Keratinocyte (primary cell): ENCODE data around the gene LACTB. TPM values are rescaled to one million over a fixed set of nuclear protein-coding genes. Genes with fewer than 3 reads are reported as not detected.

ENCODE experiments used
- DNase-seq: peaks from one replicate; pipeline ENCODE4 v3.0.0-alpha.2; 2011; ENCODE audit warnings: low read depth, missing footprints, low spot score
- FAIRE-seq: peaks from 2 replicates; lab custom pipeline; 2011; peaks lifted over from hg19 to GRCh38; lab: Jason Lieb, UNC
- H2AFZ ChIP-seq: 2 replicates; pipeline ENCODE4 v1.6.0; 2012; ENCODE audit warnings: low read length, control low read depth, inconsistent platforms; ENCODE audit not compliant: control insufficient read depth
- H3K27ac ChIP-seq: 2 replicates; pipeline ENCODE4 v1.5.1; 2011; ENCODE audit warnings: low read length; ENCODE audit not compliant: control insufficient read depth, insufficient read depth
- H3K27me3 ChIP-seq: 3 replicates; pipeline ENCODE4 v1.6.0; 2011; ENCODE audit warnings: low read length; ENCODE audit not compliant: control insufficient read depth, insufficient read depth; ENCODE audit errors: extremely low read depth
- H3K36me3 ChIP-seq, 2 experiments: 2 replicates in 1 of 2; 3 replicates in 1 of 2; pipeline ENCODE4 v1.5.1; 2011; ENCODE audit warnings: low read length in 2 of 2, mild to moderate bottlenecking in 1 of 2; ENCODE audit not compliant: control insufficient read depth in 2 of 2, insufficient read depth in 2 of 2; ENCODE audit errors: extremely low read depth in 1 of 2
- H3K4me1 ChIP-seq: 3 replicates; pipeline ENCODE4 v1.5.1; 2011; ENCODE audit warnings: low read length; ENCODE audit not compliant: control insufficient read depth, insufficient read depth; ENCODE audit errors: extremely low read depth
- H3K4me2 ChIP-seq: 3 replicates; pipeline ENCODE4 v1.6.0; 2011; ENCODE audit warnings: low read depth, low read length; ENCODE audit not compliant: control insufficient read depth, insufficient read depth; ENCODE audit errors: extremely low read depth
- H3K4me3 ChIP-seq, 3 experiments: fragments of 200-600 bp in 1 of 3; sonication (generic) in 1 of 3; 2 replicates in 2 of 3; 3 replicates in 1 of 3; pipeline ENCODE4 v1.5.1; 2011 to 2016; ENCODE audit warnings: low read length in 3 of 3, mild to moderate bottlenecking in 3 of 3, control low read depth in 2 of 3, inconsistent platforms in 1 of 3, low read depth in 1 of 3, mixed read lengths in 1 of 3, mixed run types in 1 of 3, moderate library complexity in 1 of 3; ENCODE audit not compliant: control insufficient read depth in 2 of 3, insufficient read depth in 2 of 3; ENCODE audit errors: extremely low read depth in 1 of 3
- H3K79me2 ChIP-seq: 2 replicates; pipeline ENCODE4 v1.6.0; 2012; ENCODE audit warnings: low read length; ENCODE audit not compliant: control insufficient read depth, insufficient read depth
- H3K9ac ChIP-seq: 3 replicates; pipeline ENCODE4 v1.6.0; 2011; ENCODE audit warnings: low read length; ENCODE audit not compliant: control insufficient read depth, insufficient read depth; ENCODE audit errors: extremely low read depth
- H3K9me1 ChIP-seq: 3 replicates; pipeline ENCODE4 v1.6.0; 2011; ENCODE audit warnings: low read length; ENCODE audit not compliant: control insufficient read depth, insufficient read depth; ENCODE audit errors: extremely low read depth
- H3K9me3 ChIP-seq: 2 replicates; pipeline ENCODE4 v1.5.1; 2012; ENCODE audit warnings: low read depth, low read length; ENCODE audit not compliant: control insufficient read depth
- H4K20me1 ChIP-seq: 3 replicates; pipeline ENCODE4 v1.6.0; 2011; ENCODE audit warnings: low read length; ENCODE audit not compliant: control insufficient read depth, insufficient read depth; ENCODE audit errors: extremely low read depth
- CTCF ChIP-seq, 3 experiments: IDR thresholded peaks in 1 of 3; conservative IDR thresholded peaks in 1 of 3; optimal IDR thresholded peaks in 1 of 3; 2 replicates in 2 of 3; 3 replicates in 1 of 3; pipeline versions ENCODE3 to v1.5.1; 2011; ENCODE audit warnings: low read length in 3 of 3, mild to moderate bottlenecking in 3 of 3, moderate library complexity in 2 of 3, control low read depth in 1 of 3, inconsistent platforms in 1 of 3; ENCODE audit not compliant: insufficient read depth in 2 of 3; ENCODE audit errors: extremely low read depth in 1 of 3
- EZH2 ChIP-seq: IDR thresholded peaks from one replicate; pipeline ENCODE4 v1.6.1; 2012; ENCODE audit warnings: inconsistent platforms, mild to moderate bottlenecking, low read length, moderate library complexity
- dilution Hi-C: fragments of 300-500 bp; cut with MboI; formaldehyde crosslinking; loops from one replicate; pipeline ENCODE4 v1.7.0; 2020; ENCODE audit warnings: low sequenced_read_pairs; ENCODE audit not compliant: extremely low pct_ligation_motif_present
- polyA plus RNA-seq, 5 experiments: library from polyadenylated mRNA; depleted of rRNA in 3 of 5; stranded (reverse) in 3 of 5; stranded (forward) in 1 of 5; unstranded in 1 of 5; fragments of >200 nt; gene quantifications; 1 replicate in 1 of 5; 2 replicates in 3 of 5; 3 replicates in 1 of 5; pipeline versions ENCODE4 v1.2.1 to v1.2.3, GENCODE V29; 2011 to 2012; ENCODE audit warnings: missing spikeins in 2 of 5, low read depth in 1 of 5, low replicate concordance in 1 of 5

The LACTB gene
- polyA plus RNA-seq, 1 donor (not counting 4 experiments of a cell fraction or from before 2014, with no cell fraction given): 27.4 TPM

GRCh38 chr15:63088533-63089245 lies 33.0 kb upstream of the LACTB start:
- Histone ChIP-seq H3K79me2 (no peaks in the 10 kb centered on the region), H4K20me1 (no peaks in the 10 kb centered on the region), H3K27me3 (no peaks in the 10 kb centered on the region), H3K4me1 (no peaks in the 10 kb centered on the region), H2AFZ (no peak overlapping the region), H3K4me2 (no peak overlapping the region), H3K9ac (no peak overlapping the region), H3K9me3 (no peaks in the 10 kb centered on the region), H3K36me3 (no peaks in the 10 kb centered on the region), H3K4me3 (no peak overlapping the region), H3K27ac (no peak overlapping the region), H3K9me1 (no peaks in the 10 kb centered on the region)
- DNase-seq (no peak), FAIRE-seq (no peak)
- dilution Hi-C loops: no loop called here
- TF ChIP-seq CTCF (optimal IDR thresholded peaks at IDR 0.05 in 1 of 3, IDR thresholded peaks at IDR 0.05 in 1 of 3, conservative IDR thresholded peaks at IDR 0.05 in 1 of 3; ENCODE audit: extremely low read depth in 1 of 3, insufficient read depth in 2 of 3, low read length in 3 of 3) (no peak), EZH2 (no peak)

- H4K20me1 ChIP-seq: no peaks in the 10 kb centered on the region
- H3K4me1 ChIP-seq: no peaks in the 10 kb centered on the region
- H3K27me3 ChIP-seq: no peaks in the 10 kb centered on the region
- H3K4me3 ChIP-seq: no peak overlapping the region
- no peak overlapping the region for H3K27ac ChIP-seq
- no peak overlapping the region for H3K4me2 ChIP-seq
- no peak for FAIRE-seq
- H3K9ac ChIP-seq: no peak overlapping the region
- no peaks in the 10 kb centered on the region for H3K36me3 ChIP-seq
- no peaks in the 10 kb centered on the region for H3K9me3 ChIP-seq
- dilution Hi-C loops: no loop called here
- DNase-seq: no peak
- no peak overlapping the region for H2AFZ ChIP-seq
- no peaks in the 10 kb centered on the region for H3K79me2 ChIP-seq
- no peak for TF ChIP-seq EZH2
- no peak for TF ChIP-seq CTCF (optimal IDR thresholded peaks at IDR 0.05 in 1 of 3, IDR thresholded peaks at IDR 0.05 in 1 of 3, conservative IDR thresholded peaks at IDR 0.05 in 1 of 3; ENCODE audit: extremely low read depth in 1 of 3, insufficient read depth in 2 of 3, low read length in 3 of 3)
- H3K9me1 ChIP-seq: no peaks in the 10 kb centered on the region
Observed at GRCh38 chr15:63089260-63090043, 32.2 kb upstream of the LACTB start.
